ENCODE data around the gene MARK3.
A peak's percentile ranks its signal among the peaks of the same experiment; 100 is the strongest.

The MARK3 gene

GRCh38 chr14:103540821-103541708 is 155.8 kb downstream of the MARK3 start:
- DNase-seq = no peak

GRCh38 chr14:103541709-103542604 is 156.7 kb downstream of the MARK3 start:
- DNase-seq = peak; percentile 17

GRCh38 chr14:103542605-103543088 is 157.4 kb downstream of the MARK3 start:
- no peak for DNase-seq

- DNase-seq = no peak
Measured at GRCh38 chr14:103543140-103543539, 157.9 kb downstream of the MARK3 start.

- DNase-seq = no peak
Measured at GRCh38 chr14:103543721-103544387, 158.6 kb downstream of the MARK3 start.

- no peak for DNase-seq
Measured at GRCh38 chr14:103544388-103545218, 159.4 kb downstream of the MARK3 start.

- DNase-seq = no peak
Measured at GRCh38 chr14:103545219-103545914, 160.2 kb downstream of the MARK3 start.

GRCh38 chr14:103545915-103546651 is 160.9 kb downstream of the MARK3 start:
- no peak for DNase-seq

- DNase-seq = no peak
Measured at GRCh38 chr14:103546652-103547454, 161.6 kb downstream of the MARK3 start.

GRCh38 chr14:103547455-103547940 is 162.3 kb downstream of the MARK3 start:
- DNase-seq = no peak

- DNase-seq = no peak
Measured at GRCh38 chr14:103547941-103548462, 162.8 kb downstream of the MARK3 start.

GRCh38 chr14:103548463-103549351 is 163.5 kb downstream of the MARK3 start:
- DNase-seq = no peak

- no peak for DNase-seq
Measured at GRCh38 chr14:103549361-103550311, 164.4 kb downstream of the MARK3 start.

- no peak for DNase-seq
Measured at GRCh38 chr14:103550451-103551337, 165.5 kb downstream of the MARK3 start.

GRCh38 chr14:103551338-103551762 is 166.1 kb downstream of the MARK3 start:
- no peak for DNase-seq
